NK-92 (cell line): ENCODE results near the gene CABLES1.
"Not testable (repeated sequence)": the region's sequence is repeated elsewhere in the genome, so short reads cannot be mapped to it uniquely, and the experiment has no call there.

Source experiments
- DNase-seq: peaks from one replicate; lab custom pipeline; 2025; ENCODE audit not compliant: unreplicated experiment; lab: John Stamatoyannopoulos, UW

Gene CABLES1

DNA sequence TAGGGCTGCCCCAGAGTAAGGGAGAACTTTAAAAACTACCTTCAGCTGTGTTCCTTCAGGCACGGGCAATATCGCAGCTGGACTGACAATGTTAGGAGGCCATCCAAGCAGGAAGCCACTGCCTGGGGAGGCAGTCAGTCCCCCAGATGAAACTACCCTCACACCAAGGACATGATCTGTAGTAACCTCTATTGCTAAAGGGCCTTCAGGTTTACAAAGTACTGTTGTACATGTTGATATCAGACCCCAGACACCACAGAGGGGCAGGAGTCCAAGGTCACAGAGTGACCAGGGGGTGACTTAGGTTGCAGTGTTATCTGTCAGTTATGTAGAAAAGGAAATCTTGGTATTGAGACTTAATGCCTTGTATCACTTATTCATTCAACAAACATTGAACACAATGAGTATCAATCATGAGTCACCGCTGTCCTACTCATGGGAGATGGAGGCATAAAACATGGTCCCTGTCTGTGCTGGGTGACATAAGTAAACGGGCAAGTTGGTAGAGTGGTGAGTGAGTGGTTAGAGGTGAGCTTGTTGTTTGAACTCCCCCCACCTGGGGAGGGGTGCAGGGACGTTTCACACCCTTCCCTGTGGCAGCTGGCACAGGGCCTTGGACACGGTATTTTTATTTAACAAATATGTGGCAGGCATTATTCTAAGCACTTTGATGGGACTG lies 7.1 kb downstream of the CABLES1 start:
- DNase-seq: no peak

DNA sequence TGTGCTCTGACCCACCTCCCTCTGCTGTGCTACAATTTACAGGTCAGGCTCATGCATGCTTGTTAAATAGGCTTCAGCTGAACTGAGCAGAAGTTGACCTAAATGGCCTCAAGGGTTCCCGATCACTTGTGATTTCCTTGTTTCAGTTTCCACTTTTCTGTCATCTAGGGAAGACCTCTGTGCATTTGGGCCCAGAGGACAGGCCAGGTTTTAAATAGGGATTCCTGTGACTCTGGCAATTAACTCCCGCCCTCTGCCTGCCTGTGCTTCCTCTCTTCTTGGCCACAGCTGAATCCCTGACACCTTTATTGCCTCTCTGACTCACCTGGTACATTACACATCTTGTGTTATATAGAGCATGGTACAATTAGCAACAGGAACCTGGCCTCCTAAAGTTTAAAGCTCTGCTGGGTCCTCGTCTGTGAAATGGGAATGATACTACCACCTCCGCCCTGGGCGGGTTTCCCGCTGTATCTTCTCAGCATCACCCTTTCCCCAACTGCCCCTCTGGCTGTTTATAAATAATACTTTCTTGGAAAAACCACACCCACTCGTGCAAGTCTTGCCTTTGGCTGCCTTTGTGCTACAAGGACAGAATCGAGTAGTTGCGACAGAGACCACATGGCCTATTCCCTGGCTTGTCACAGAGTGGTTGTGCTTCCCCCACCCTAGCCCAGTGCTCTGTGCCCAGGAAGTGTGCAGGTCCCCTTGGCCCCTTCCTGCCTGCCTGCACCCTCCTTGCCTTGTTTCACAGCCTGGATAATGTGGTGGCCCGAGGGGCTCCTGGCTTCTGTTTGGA lies 7.9 kb downstream of the CABLES1 start:
- DNase-seq: no peak

- DNase-seq: no peak
These were observed 8.6 kb downstream of the CABLES1 start for GRCh38 chr18:23143815-23144261.

DNA sequence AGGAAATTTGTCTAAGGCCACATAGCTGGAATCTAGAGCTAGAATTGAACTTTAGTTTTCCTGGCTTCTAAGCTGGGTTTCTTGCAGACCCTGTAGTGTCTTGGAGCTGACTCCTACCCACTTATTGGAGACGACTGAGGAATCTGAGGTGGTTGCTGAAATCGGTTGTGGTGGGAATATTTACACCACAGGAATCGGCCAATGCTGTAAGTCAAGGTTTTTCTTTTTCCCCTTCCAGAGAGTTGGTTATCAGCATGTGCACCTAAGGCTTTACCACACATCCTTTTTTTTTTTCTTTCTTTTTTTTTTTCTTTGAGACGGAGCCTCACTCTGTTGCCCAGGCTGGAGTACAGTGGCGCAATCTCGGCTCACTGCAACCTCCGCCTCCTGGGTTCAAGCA lies 9.4 kb downstream of the CABLES1 start:
- DNase-seq: no peak

DNA sequence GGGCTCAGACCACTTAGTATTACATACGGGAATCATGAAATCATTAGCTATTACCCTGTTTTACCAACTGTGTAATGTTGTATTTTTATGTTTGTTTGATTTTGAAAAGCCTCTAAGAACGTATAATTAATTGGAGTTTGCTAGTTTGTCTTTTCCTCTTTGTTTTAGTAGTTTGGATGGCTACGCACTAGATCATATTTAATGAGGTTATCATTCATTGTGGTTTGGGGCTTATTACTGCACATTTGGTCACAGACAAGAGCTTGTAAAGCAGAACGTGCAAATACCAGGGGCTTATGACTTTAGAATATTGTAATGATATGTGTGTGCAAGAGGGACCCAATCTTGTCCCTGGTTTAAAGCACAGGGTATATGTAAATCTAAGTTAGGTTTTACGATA lies 10.3 kb downstream of the CABLES1 start:
- DNase-seq: no peak

GRCh38 chr18:23146861-23147469 lies 11.7 kb downstream of the CABLES1 start:
- no peak for DNase-seq

DNA sequence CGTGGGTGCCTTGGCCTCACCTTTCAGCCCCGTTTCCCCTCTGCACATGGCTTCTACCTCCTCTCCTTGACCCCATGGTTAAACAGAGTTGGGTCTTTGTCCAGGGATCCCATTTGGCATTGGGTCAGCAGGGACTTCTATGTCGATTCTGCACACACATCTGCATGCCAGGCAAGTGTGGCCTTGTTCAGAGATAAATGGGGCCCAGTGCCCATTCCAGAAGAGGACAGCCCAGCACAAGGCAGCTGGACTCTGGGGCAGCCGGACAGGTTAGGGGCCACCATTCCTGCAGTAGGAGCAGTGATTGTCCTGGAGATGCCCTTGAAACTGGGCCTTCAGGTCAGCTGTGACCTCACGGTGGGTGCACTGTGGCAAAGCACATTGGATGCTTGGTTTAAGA lies 13.1 kb downstream of the CABLES1 start:
- DNase-seq: no peak

DNA sequence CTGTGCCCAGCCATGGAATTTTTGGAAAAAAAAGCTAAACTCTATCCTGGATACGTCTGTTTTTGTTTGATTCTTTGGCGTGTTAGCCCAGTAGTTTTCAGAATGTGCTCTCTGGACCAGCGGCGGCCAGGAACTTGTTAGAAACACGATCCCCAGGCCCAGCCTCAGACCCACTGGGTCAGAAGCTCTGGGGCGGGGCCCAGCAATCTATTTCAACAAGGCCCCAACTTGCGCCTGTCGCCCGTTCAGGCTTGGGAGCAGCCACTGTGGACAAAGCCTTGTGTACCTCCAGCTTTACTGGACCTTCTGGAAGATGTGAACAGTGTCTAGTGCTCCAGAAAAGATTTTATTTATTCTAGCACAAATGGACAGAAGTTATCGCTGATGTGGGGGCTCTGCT lies 14.3 kb downstream of the CABLES1 start:
- DNase-seq: no peak

DNA sequence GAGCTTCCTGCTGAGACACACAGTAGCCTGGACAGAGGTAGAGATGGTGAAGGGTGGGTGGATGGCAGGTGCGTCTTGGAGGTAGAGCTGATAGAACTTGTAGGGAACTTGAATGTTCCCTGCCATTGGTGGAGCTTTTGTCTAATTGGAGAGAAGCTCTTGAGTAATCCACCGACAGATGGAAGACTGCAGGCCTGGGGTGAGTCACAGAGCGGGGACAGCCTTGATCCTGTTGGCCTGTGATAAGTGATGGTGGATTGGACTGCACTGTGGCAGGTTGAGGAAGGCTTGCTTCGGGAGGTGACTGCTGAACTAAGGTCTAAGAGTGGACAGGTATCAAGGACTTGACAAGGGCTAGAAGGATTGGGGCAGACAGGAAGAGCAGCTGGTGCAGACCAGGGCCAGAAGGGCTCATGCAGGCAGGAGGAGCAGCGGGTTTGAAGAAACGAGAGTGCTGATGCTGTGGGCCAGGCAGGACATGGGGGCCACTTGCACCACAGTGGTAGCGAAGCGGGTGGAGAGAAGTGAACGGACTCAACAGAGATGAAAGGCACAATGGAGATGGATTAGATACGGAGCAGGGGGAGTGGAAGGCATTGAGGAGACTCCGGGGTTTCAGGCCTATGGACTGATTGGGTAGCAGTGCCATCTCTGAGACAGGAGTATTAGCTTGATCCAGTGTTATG lies 16.3 kb downstream of the CABLES1 start:
- no peak for DNase-seq

GRCh38 chr18:23154030-23154429 lies 18.7 kb downstream of the CABLES1 start:
- no peak for DNase-seq

DNA sequence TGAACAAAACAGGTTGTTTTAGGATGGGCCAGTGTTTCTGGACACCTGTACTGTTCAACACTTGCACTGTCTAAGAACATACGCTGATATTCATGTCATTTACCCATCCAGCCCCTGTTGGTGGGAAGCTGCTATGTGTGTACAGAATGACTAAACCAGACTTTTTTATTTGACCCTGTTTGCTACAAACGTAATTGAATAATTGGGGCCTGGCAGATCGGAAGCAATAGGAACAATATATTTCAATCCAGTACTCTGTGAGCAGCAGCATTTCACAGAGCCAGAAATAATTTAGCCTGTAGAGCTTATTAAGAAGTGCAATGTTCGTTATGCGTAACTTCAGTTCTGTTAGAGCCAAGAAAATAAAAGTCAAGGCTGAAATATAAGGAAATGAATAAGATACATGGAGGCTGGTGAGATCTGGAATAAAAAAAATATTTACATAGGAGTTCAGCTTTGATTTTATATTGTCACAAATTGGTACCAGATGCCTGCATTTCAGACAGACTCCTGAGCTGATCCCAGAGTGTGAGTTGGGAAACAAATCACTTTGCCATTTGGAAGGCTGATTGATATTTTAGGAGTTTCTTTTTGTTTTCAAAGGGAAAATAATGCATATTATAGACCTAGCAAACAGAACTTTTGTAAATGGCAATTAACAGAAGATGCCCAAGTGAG lies 19.7 kb downstream of the CABLES1 start:
- no peak for DNase-seq

GRCh38 chr18:23155537-23155936 lies 20.3 kb downstream of the CABLES1 start:
- no peak for DNase-seq

DNA sequence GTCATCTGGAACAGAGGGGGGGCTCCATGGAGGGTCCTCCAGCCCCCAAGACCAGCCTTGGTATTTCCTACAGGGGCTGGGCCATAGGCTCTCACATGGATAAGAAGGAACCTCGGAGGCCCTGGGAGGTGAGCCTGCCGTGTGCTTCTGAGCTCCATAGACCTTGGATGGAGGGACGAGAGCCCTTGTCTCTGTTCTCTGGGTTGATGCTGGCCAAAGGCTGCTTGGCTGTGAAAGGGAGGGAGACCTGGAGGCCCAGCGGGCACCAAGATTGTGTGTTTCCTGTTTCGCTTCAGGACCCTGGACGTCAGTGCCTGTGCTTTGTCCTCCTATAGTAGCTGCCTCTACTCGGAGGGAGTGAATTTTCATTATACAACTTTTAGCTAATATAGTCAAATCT lies 20.8 kb downstream of the CABLES1 start:
- no peak for DNase-seq

GRCh38 chr18:23158058-23158457 lies 22.8 kb downstream of the CABLES1 start:
- no peak for DNase-seq

GRCh38 chr18:23158884-23159283 lies 23.6 kb downstream of the CABLES1 start:
- DNase-seq: not testable (repeated sequence)

DNA sequence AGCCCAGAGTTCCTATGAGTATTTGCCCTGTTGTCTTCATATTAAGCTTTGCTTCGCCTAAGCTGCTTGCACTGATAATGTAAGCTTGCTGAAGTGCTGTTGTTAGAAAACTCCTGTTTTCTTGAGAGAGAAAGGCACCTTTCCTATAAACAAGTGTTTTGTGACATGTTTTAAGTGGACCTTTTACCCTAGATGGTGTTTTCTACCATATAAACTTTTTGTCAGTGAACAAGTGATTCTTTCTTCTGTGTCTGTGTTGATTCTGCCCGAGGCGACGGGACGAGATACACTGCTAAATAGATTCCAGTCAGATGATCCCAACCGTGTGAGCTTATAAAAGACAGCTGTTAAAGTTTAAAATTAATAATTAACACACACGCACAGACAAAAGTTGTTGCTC lies 24.1 kb downstream of the CABLES1 start:
- no peak for DNase-seq

- no peak for DNase-seq
These were observed 27.2 kb downstream of the CABLES1 start for GRCh38 chr18:23162473-23162872.

GRCh38 chr18:23163786-23164533 lies 28.7 kb downstream of the CABLES1 start:
- no peak for DNase-seq

DNA sequence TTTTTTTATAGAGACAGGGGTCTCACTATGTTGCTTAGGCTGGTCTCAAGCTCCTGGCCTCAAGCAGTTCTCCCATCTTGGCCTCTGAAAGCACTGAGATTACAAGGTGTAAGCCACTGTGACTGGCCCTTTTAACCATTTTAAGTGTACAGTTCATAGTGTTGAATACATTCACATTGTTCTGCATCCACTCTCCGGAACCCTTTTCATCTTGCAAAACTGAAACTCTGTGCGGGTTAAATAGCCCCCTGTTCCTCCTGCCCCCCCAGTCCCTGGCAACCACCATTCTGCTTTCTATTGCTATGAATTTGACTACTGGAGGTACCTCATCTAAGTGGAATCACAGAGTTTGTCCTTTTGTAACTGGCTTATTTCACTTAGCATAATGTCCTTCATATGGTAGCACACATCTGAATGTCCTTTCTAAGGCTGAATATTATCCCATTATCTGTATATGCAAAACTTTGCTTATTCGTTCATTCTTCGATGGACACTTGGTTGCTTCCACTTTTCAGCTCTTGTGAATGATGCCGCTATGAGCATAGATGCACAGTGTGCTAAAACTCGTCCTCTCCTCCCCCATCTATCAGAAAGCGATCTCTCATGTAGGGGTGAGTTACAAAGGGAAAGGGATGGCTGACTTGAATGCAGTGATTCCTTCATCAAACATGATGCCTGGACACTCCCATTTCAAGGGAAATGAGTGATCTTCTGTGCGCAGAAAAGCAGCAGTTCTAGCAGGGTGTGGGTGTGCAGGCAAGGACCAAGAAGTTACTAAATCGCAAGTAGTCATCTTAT lies 30.2 kb downstream of the CABLES1 start:
- no peak for DNase-seq
